CD14-positive monocyte (primary cell): Measurements from ENCODE around the gene TTYH3. TPM values are rescaled to one million over a fixed set of nuclear protein-coding genes. Genes with fewer than 3 reads are reported as not detected.

Experiments used
- DNase-seq, 3 donors: peaks; one replicate each; pipeline ENCODE4 v3.0.0-alpha.2; 2011 to 2022
- H2AFZ ChIP-seq: 2 replicates; pipeline ENCODE4 v1.6.0; 2012; ENCODE audit warnings: mild to moderate bottlenecking, low read depth, low read length, inconsistent platforms; ENCODE audit not compliant: insufficient read depth, poor library complexity, severe bottlenecking
- H3K27ac ChIP-seq, 2 donors: 1 replicate in 1 of 2; 2 replicates in 1 of 2; pipeline ENCODE4 v1.5.1; 2012 to 2013; ENCODE audit warnings: low read length in 2 of 2, control low read depth in 1 of 2, inconsistent platforms in 1 of 2, low read depth in 1 of 2, mild to moderate bottlenecking in 1 of 2
- H3K27me3 ChIP-seq, 2 donors: one replicate each; pipeline versions ENCODE4 v1.6.0 to v1.6.1; 2011 to 2013; ENCODE audit warnings: low read length in 2 of 2; ENCODE audit not compliant: control insufficient read depth in 2 of 2, insufficient read depth in 2 of 2
- H3K36me3 ChIP-seq, 2 donors: replicated peaks in 1 of 2; 1 replicate in 1 of 2; 2 replicates in 1 of 2; pipeline versions ENCODE4 v1.5.1 to v1.6.1; 2012 to 2013; ENCODE audit warnings: low read length in 2 of 2, control low read depth in 1 of 2, inconsistent platforms in 1 of 2, mild to moderate bottlenecking in 1 of 2; ENCODE audit not compliant: insufficient read depth in 2 of 2, control insufficient read depth in 1 of 2
- H3K4me1 ChIP-seq, 2 donors: 1 replicate in 1 of 2; 2 replicates in 1 of 2; pipeline versions ENCODE4 v1.5.1 to v1.6.1; 2012 to 2013; ENCODE audit warnings: low read length in 2 of 2, control low read depth in 1 of 2, inconsistent platforms in 1 of 2, mild to moderate bottlenecking in 1 of 2, moderate library complexity in 1 of 2; ENCODE audit not compliant: insufficient read depth in 2 of 2, control insufficient read depth in 1 of 2
- H3K4me2 ChIP-seq: replicated peaks from 2 replicates; pipeline ENCODE3; 2012; ENCODE audit warnings: low read length, moderate library complexity, mild to moderate bottlenecking; ENCODE audit not compliant: poor library complexity, severe bottlenecking; ENCODE audit errors: extremely low read depth
- H3K4me3 ChIP-seq, 3 experiments: fragments of 200-600 bp in 1 of 3; sonication (generic) in 1 of 3; replicated peaks in 1 of 3; 1 replicate in 2 of 3; 2 replicates in 1 of 3; pipeline ENCODE4 v1.5.1; 2011 to 2013; ENCODE audit warnings: low read length in 3 of 3, mild to moderate bottlenecking in 3 of 3, control low read depth in 2 of 3, low read depth in 2 of 3, inconsistent platforms in 1 of 3, moderate library complexity in 1 of 3
- H3K79me2 ChIP-seq: 2 replicates; pipeline ENCODE4 v1.6.0; 2012; ENCODE audit warnings: mild to moderate bottlenecking, control low read depth, inconsistent platforms, low read length, moderate library complexity; ENCODE audit not compliant: insufficient read depth
- H3K9ac ChIP-seq: 2 replicates; pipeline ENCODE4 v1.6.0; 2017; ENCODE audit warnings: low read length, mild to moderate bottlenecking; ENCODE audit not compliant: insufficient read depth, poor library complexity, severe bottlenecking
- H3K9me3 ChIP-seq, 2 donors: replicated peaks in 1 of 2; 1 replicate in 1 of 2; 2 replicates in 1 of 2; pipeline versions ENCODE4 v1.5.1 to v1.6.1; 2012 to 2013; ENCODE audit warnings: low read length in 2 of 2, control low read depth in 1 of 2; ENCODE audit not compliant: control insufficient read depth in 1 of 2, insufficient read depth in 1 of 2
- H4K20me1 ChIP-seq: 2 replicates; pipeline ENCODE4 v1.6.0; 2012; ENCODE audit warnings: mild to moderate bottlenecking, low read length, control low read depth, moderate library complexity; ENCODE audit not compliant: insufficient read depth
- H3K27ac Mint-ChIP-seq, 7 donors: one replicate each; pipeline ENCODE4 v1.8.0; 2020; ENCODE audit warnings: mild to moderate bottlenecking in 7 of 7, mixed read lengths in 7 of 7, moderate library complexity in 6 of 7, inconsistent platforms in 2 of 7
- H3K27me3 Mint-ChIP-seq, 3 donors: one replicate each; pipeline ENCODE4 v1.8.0; 2021 to 2022; ENCODE audit warnings: low read depth in 3 of 3, mild to moderate bottlenecking in 3 of 3, mixed read lengths in 3 of 3, moderate library complexity in 3 of 3, inconsistent platforms in 1 of 3
- H3K36me3 Mint-ChIP-seq, 2 donors: one replicate each; pipeline ENCODE4 v1.8.0; 2020; ENCODE audit warnings: mixed read lengths in 2 of 2, inconsistent platforms in 1 of 2, mild to moderate bottlenecking in 1 of 2
- H3K4me1 Mint-ChIP-seq: one replicate; pipeline ENCODE4 v1.8.0; 2020; ENCODE audit warnings: mild to moderate bottlenecking, mixed read lengths
- H3K4me3 Mint-ChIP-seq, 2 donors: one replicate each; pipeline ENCODE4 v1.8.0; 2020; ENCODE audit warnings: mild to moderate bottlenecking in 2 of 2, mixed read lengths in 2 of 2, moderate library complexity in 1 of 2
- H3K9me3 Mint-ChIP-seq, 7 donors: one replicate each; pipeline ENCODE4 v1.8.0; 2020 to 2022; ENCODE audit warnings: mixed read lengths in 7 of 7, mild to moderate bottlenecking in 6 of 7, moderate library complexity in 6 of 7, inconsistent platforms in 2 of 7
- CTCF ChIP-seq: fragments of 200-600 bp; IDR thresholded peaks from one replicate; pipeline ENCODE4 v1.8.0; 2022; ENCODE audit warnings: antibody characterized with exemption, mild to moderate bottlenecking
- WGBS: methylation state at CpG from one replicate; pipeline ENCODE4 v1.1.5; 2013; ENCODE audit warnings: missing lambda C conversion rate; ENCODE audit not compliant: insufficient coverage; 5-methylcytosine and 5-hydroxymethylcytosine counted together
- intact Hi-C, 2 donors: fragments of 100-400 bp; cut with micrococcal nuclease; formaldehyde crosslinking; loops; one replicate each; pipeline versions ENCODE4 v1.15.0 to v1.15.1; 2023
- polyA plus RNA-seq, 3 donors: library from polyadenylated mRNA; depleted of rRNA in 1 of 3; unstranded in 2 of 3; stranded (reverse) in 1 of 3; fragments of 300-500 nt in 2 of 3; fragments of >200 nt in 1 of 3; fragmentation: Illumina TruSeq in 2 of 3; gene quantifications; 1 replicate in 2 of 3; 2 replicates in 1 of 3; pipeline ENCODE4 v1.2.3, GENCODE V29; 2012 to 2021

TTYH3 gene
- polyA plus RNA-seq, 3 donors = 13.4 to 73.5 (median 17.4) TPM

GRCh38 chr7:2640846-2641316 is 9.1 kb downstream of the TTYH3 start:
- no peaks in the 10 kb centered on the region for H3K9me3 ChIP-seq
- peaks cover 98% of the 10 kb centered on the region for H3K79me2 ChIP-seq
- H3K27ac ChIP-seq = peak overlapping the region; percentile 63 to 71
- H3K9ac ChIP-seq = peak overlapping the region; percentile 15
- peak overlapping the region; percentile 63 for H3K4me2 ChIP-seq
- DNase-seq = no peak
- H3K4me1 ChIP-seq = peaks cover 91 to 92% of the 10 kb centered on the region in 2 donors
- H4K20me1 ChIP-seq = peaks cover 68% of the 10 kb centered on the region
- 79% methylated on average over 6 of the region's 9 CpGs for WGBS
- intact Hi-C loops = loop anchor here in 1 of 2 donors (5.0 kb wide), 1 partner anchor 34 kb away; no protein-coding TSS in a partner anchor
- Mint-ChIP-seq H3K4me3 (peak overlapping the region; percentile 64 to 67), H3K36me3 (peaks cover 20 to 38% of the 10 kb centered on the region in 2 donors), H3K27ac (peak overlapping the region; percentile 80 to 93 (median 86)), H3K4me1 (peaks cover 79% of the 10 kb centered on the region), H3K9me3 (peaks cover 0 to 2% (median 0%) of the 10 kb centered on the region in 7 donors), H3K27me3 (peaks cover 0 to 2% (median 0%) of the 10 kb centered on the region in 3 donors)
- peaks cover 3 to 8% of the 10 kb centered on the region in 2 donors for H3K36me3 ChIP-seq
- peak overlapping the region in 1 of 3 experiments; percentile 40 for H3K4me3 ChIP-seq
- H3K27me3 ChIP-seq = no peaks in the 10 kb centered on the region
- TF ChIP-seq CTCF = no peak
- H2AFZ ChIP-seq = no peak overlapping the region

GRCh38 chr7:2641406-2642393 is 9.9 kb downstream of the TTYH3 start:
- peaks cover 68% of the 10 kb centered on the region for H4K20me1 ChIP-seq
- peaks cover 91 to 92% of the 10 kb centered on the region in 2 donors for H3K4me1 ChIP-seq
- Mint-ChIP-seq H3K9me3 (peaks cover 0 to 1% (median 0%) of the 10 kb centered on the region in 7 donors), H3K4me3 (peak overlapping the region; percentile 64 to 67), H3K4me1 (peaks cover 78% of the 10 kb centered on the region), H3K27me3 (peaks cover 0 to 2% (median 0%) of the 10 kb centered on the region in 3 donors), H3K27ac (peak overlapping the region; percentile 80 to 93 (median 86)), H3K36me3 (peaks cover 12 to 36% of the 10 kb centered on the region in 2 donors)
- no peak for TF ChIP-seq CTCF
- H2AFZ ChIP-seq = no peak overlapping the region
- H3K79me2 ChIP-seq = peaks cover 96% of the 10 kb centered on the region
- peaks cover 5 to 8% of the 10 kb centered on the region in 2 donors for H3K36me3 ChIP-seq
- no peaks in the 10 kb centered on the region for H3K27me3 ChIP-seq
- intact Hi-C loops = loop anchor here in 1 of 2 donors (5.0 kb wide), 1 partner anchor 34 kb away; no protein-coding TSS in a partner anchor
- no peaks in the 10 kb centered on the region for H3K9me3 ChIP-seq
- 44% methylated on average over 32 of the region's 39 CpGs for WGBS
- H3K4me2 ChIP-seq = peak overlapping the region; percentile 63
- peak overlapping the region; percentile 63 to 71 for H3K27ac ChIP-seq
- H3K4me3 ChIP-seq = peak overlapping the region in 1 of 3 experiments; percentile 40
- peak overlapping the region; percentile 25 for H3K9ac ChIP-seq
- peak; percentile 73 to 86 (median 80) for DNase-seq
